ENCODE data around the gene FMN1. TPM values are rescaled to one million over a fixed set of nuclear protein-coding genes. Genes with fewer than 3 reads are reported as not detected.

The FMN1 gene
- total and polyA plus RNA-seq, 10 donors, result 0.43 to 42.1 (median 8.6) TPM

DNA sequence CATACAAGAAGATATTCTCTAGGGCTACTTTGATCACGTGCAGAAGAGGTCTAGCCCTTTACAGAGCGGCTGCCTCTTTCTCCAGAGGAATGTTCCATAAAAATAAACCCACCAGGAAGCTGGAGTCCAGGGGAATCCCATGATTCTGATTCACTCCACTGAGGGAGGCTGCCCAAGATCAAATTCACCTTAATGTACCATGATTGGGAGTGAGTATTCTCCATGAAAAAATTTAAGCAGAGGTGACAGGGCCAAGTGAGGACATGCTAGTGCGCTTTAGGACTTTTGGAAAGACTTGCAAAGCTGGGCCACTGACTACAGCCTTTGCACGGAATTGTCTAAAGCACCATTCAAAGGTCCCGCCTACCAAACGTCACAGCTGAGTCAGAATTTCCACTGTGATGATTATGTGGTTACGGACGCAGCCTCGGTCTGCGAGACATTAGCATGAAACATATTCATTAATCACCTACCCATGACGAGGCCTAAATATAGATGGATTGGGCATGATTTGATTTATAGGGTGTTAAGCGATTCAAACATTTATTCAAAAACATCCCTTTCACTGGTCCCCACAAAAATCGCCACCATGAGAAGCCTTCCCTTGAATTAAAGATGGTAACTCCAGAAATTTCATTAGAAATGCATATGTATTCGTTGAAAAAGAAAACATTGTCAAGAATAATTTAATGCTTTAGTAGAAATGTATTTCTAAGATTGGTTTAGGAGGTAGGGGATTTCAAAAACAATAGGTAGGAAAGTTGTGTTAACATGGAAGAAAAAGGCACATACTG is 324.1 kb downstream of the FMN1 start:
- Histone ChIP-seq H3K9me3 (no peaks in the 10 kb centered on the region), H3K4me3 (no peak overlapping the region), H3K27ac (no peak overlapping the region), H3K27me3 (replicated peaks in 1 of 7) (no peaks in the 10 kb centered on the region), H3K4me1 (peaks cover 0 to 15% (median 4%) of the 10 kb centered on the region in 6 donors), H3K36me3 (no peaks in the 10 kb centered on the region)
- 76 to 84% (median 80%) methylated on average over 14 of the region's 14 CpGs for WGBS, 5 donors
- DNase-seq, result no peak
- TF ChIP-seq, protein P1, sequence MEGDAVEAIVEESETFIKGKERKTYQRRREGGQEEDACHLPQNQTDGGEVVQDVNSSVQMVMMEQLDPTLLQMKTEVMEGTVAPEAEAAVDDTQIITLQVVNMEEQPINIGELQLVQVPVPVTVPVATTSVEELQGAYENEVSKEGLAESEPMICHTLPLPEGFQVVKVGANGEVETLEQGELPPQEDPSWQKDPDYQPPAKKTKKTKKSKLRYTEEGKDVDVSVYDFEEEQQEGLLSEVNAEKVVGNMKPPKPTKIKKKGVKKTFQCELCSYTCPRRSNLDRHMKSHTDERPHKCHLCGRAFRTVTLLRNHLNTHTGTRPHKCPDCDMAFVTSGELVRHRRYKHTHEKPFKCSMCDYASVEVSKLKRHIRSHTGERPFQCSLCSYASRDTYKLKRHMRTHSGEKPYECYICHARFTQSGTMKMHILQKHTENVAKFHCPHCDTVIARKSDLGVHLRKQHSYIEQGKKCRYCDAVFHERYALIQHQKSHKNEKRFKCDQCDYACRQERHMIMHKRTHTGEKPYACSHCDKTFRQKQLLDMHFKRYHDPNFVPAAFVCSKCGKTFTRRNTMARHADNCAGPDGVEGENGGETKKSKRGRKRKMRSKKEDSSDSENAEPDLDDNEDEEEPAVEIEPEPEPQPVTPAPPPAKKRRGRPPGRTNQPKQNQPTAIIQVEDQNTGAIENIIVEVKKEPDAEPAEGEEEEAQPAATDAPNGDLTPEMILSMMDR (IDR thresholded peaks at IDR 0.05 in 8 of 11, conservative IDR thresholded peaks at IDR 0.05 in 3 of 11), result no peak
- TF ChIP-seq POLR2AphosphoS5 (IDR thresholded peaks at IDR 0.05) (no peak), POLR2A (IDR thresholded peaks at IDR 0.05) (no peak)
- intact Hi-C loops (cut with DNase I; ENCODE audit: low total_unique reads), result no loop called here

DNA sequence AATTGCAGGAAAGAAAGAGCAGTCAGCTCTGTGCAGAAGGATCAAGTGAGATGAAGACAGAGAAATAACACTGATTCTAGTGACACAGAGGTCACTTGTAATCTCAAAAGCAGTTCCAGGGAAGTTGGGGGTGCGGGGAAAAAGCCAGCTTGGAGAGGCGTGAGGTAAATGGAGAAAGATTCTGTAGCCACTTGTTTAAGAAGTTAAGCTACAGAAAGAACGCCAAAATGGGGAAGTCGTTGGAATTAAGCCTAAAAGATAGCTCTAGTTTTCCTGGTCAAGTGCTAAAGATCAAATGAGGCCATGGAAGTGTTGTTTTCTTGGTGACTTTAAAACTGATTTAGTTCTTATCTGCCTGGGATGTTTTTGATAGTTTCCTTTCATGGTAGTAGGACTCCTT is 324.7 kb downstream of the FMN1 start:
- WGBS, 5 donors, result 48 to 63% (median 51%) methylated on average over 4 of the region's 4 CpGs
- H3K4me3 ChIP-seq, result no peak overlapping the region
- no peaks in the 10 kb centered on the region for H3K9me3 ChIP-seq
- intact Hi-C loops (cut with DNase I; ENCODE audit: low total_unique reads), result no loop called here
- TF ChIP-seq POLR2AphosphoS5 (IDR thresholded peaks at IDR 0.05), result no peak
- no peak for TF ChIP-seq POLR2A (IDR thresholded peaks at IDR 0.05)
- TF ChIP-seq, protein P1 (IDR thresholded peaks at IDR 0.05 in 8 of 11, conservative IDR thresholded peaks at IDR 0.05 in 3 of 11), result no peak
- peaks cover 0 to 15% (median 4%) of the 10 kb centered on the region in 6 donors for H3K4me1 ChIP-seq
- DNase-seq, result no peak
- no peak overlapping the region for H3K27ac ChIP-seq
- no peaks in the 10 kb centered on the region for H3K27me3 ChIP-seq (replicated peaks in 1 of 7)
- no peaks in the 10 kb centered on the region for H3K36me3 ChIP-seq

DNA sequence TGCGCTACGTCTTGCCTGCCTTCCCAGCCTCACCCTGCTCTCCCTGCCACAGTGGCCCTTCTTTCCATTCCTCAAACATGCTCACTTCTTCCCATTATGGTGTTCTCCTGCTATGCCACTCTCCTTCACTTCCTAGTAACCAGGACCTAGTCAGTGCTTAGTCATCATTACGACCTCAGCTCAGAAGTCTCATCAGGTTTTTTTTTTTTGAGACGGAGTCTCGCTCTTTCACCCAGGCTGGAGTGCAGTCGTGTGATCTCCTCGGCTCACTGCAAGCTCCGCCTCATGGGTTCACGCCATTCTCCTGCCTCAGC is 327.2 kb downstream of the FMN1 start:
- intact Hi-C loops (cut with DNase I; ENCODE audit: low total_unique reads), result no loop called here
- peak overlapping the region in 4 of 8 donors; percentile 9 to 45 (median 30) for H3K27ac ChIP-seq
- whole genome bisulfite sequencing, 5 donors, result 64 to 78% (median 75%) methylated on average over 9 of the region's 9 CpGs
- no peak overlapping the region for H3K4me3 ChIP-seq
- no peaks in the 10 kb centered on the region for H3K36me3 ChIP-seq
- H3K27me3 ChIP-seq (replicated peaks in 1 of 7), result no peaks in the 10 kb centered on the region
- no peak for DNase-seq
- TF ChIP-seq POLR2A (IDR thresholded peaks at IDR 0.05) (no peak), POLR2AphosphoS5 (IDR thresholded peaks at IDR 0.05) (no peak)
- TF ChIP-seq, protein P1 (IDR thresholded peaks at IDR 0.05 in 8 of 11, conservative IDR thresholded peaks at IDR 0.05 in 3 of 11), result no peak
- H3K9me3 ChIP-seq, result no peaks in the 10 kb centered on the region
- peaks cover 3 to 32% (median 9%) of the 10 kb centered on the region in 6 donors for H3K4me1 ChIP-seq

DNA sequence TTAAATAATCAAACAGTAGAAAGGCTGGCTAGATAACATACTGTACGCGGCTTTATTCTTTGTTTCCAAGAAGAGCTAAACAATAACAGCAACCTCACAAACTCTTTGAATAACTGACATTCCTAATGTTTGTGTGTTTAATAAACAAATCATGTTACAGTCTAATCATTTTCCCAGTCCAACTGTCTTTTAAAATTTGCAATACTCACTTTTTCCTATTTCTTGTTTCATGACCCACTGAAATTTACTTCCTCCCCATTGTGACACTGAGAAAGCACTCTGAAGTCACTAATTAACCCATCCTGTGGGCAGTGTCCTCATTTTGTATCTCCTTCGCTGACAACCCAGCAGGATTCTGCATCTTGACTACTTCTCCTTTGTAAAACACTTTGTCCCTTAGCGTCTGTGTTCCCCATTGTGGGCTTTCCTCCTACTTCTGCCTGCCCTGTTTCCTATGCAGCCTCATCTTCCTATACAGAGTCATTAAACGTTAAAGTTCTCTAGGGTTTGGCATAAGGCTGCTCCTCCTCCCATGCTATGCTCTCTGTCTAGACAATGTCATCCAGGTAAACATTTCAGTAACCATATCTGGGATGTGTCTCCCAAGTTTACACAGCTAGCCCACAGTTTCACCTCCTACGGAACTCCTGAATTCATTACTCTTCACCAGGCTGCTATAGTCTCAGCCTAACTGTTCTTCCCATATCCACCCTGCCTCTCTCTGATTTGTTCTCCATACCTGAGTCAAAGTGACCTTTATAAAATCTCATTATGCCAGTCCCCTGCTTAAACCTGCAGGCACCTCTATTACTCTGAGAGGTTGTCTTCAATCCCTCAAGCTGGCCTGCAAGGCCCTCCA is 327.8 kb downstream of the FMN1 start:
- WGBS, 5 donors, result 59 to 74% (median 65%) methylated on average over 6 of the region's 6 CpGs
- no peaks in the 10 kb centered on the region for H3K36me3 ChIP-seq
- peaks cover 3 to 38% (median 12%) of the 10 kb centered on the region in 6 donors for H3K4me1 ChIP-seq
- no peak for TF ChIP-seq POLR2AphosphoS5 (IDR thresholded peaks at IDR 0.05)
- no peak for TF ChIP-seq POLR2A (IDR thresholded peaks at IDR 0.05)
- TF ChIP-seq, protein P1 (IDR thresholded peaks at IDR 0.05 in 8 of 11, conservative IDR thresholded peaks at IDR 0.05 in 3 of 11), result no peak
- H3K27me3 ChIP-seq (replicated peaks in 1 of 7), result no peaks in the 10 kb centered on the region
- intact Hi-C loops (cut with DNase I; ENCODE audit: low total_unique reads), result no loop called here
- no peak for DNase-seq
- no peak overlapping the region for H3K4me3 ChIP-seq
- H3K27ac ChIP-seq, result peak overlapping the region in 4 of 8 donors; percentile 9 to 45 (median 30)
- no peaks in the 10 kb centered on the region for H3K9me3 ChIP-seq
